SK-N-SH (cell line): ENCODE results near the gene NDUFA9. TPM values are rescaled to one million over a fixed set of nuclear protein-coding genes. Genes with fewer than 3 reads are reported as not detected.

Experiments used
- CTCF ChIA-PET: fragments of 300-600, 350-600 bp; formaldehyde crosslinking; extraction: SDS; loops from one replicate; lab custom pipeline; 2021; lab: Yijun Ruan, JAX
- POLR2A ChIA-PET: fragments of 350-600 bp; sonication (Branson Sonifier 250); formaldehyde crosslinking; extraction: SDS; loops from one replicate; lab custom pipeline; 2020; ENCODE audit warnings: antibody characterized with exemption, inconsistent platforms; lab: Yijun Ruan, JAX
- DNase-seq: peaks from one replicate; pipeline ENCODE4 v3.0.0; 2012
- H2AFZ ChIP-seq: fragments of 200-600 bp; sonication (generic); 2 replicates; pipeline ENCODE4 v1.8.1; 2016; ENCODE audit warnings: antibody characterized with exemption, mild to moderate bottlenecking, low read depth
- H3F3A ChIP-seq: fragments of 200-600 bp; sonication (generic); replicated peaks from 2 replicates; pipeline ENCODE3; 2016; ENCODE audit warnings: antibody characterized with exemption, mild to moderate bottlenecking; ENCODE audit not compliant: insufficient read depth
- H3K27ac ChIP-seq, 2 experiments: fragments of 200-500 bp in 1 of 2; fragments of 200-600 bp in 1 of 2; sonication (Bioruptor generic) in 1 of 2; sonication (generic), shearing (Covaris generic) in 1 of 2; 2 replicates each; pipeline versions ENCODE4 v1.5.1 to v1.6.1; 2014 to 2016; ENCODE audit warnings: low read depth in 2 of 2, inconsistent platforms in 1 of 2, low read length in 1 of 2, mild to moderate bottlenecking in 1 of 2, mixed read lengths in 1 of 2
- H3K27me3 ChIP-seq: fragments of 200-600 bp; sonication (generic), shearing (Covaris generic); 2 replicates; pipeline ENCODE4 v1.6.1; 2016; ENCODE audit warnings: mixed run types; ENCODE audit not compliant: insufficient read depth
- H3K36me3 ChIP-seq, 2 experiments: fragments of 200-500 bp in 1 of 2; fragments of 200-600 bp in 1 of 2; sonication (Bioruptor generic) in 1 of 2; sonication (generic) in 1 of 2; replicated peaks in 1 of 2; 2 replicates each; pipeline versions ENCODE3 to v1.5.1; 2014 to 2016; ENCODE audit warnings: low read length in 1 of 2, mild to moderate bottlenecking in 1 of 2; ENCODE audit not compliant: insufficient read depth in 2 of 2, control insufficient read depth in 1 of 2
- H3K4me1 ChIP-seq, 2 experiments: fragments of 200-500 bp in 1 of 2; fragments of 200-600 bp in 1 of 2; sonication (Bioruptor generic) in 1 of 2; sonication (generic), shearing (Covaris generic) in 1 of 2; 2 replicates each; pipeline versions ENCODE4 v1.5.1 to v1.6.1; 2014 to 2016; ENCODE audit warnings: low read depth in 1 of 2, low read length in 1 of 2, mixed run types in 1 of 2; ENCODE audit not compliant: insufficient read depth in 2 of 2, control insufficient read depth in 1 of 2
- H3K4me2 ChIP-seq: fragments of 200-600 bp; sonication (generic), shearing (Covaris generic); 2 replicates; pipeline ENCODE4 v1.6.1; 2017; ENCODE audit warnings: mixed run types
- H3K4me3 ChIP-seq, 2 experiments: fragments of 200-500 bp in 1 of 2; fragments of 200-600 bp in 1 of 2; sonication (Bioruptor generic) in 1 of 2; sonication (generic), shearing (Covaris generic) in 1 of 2; 2 replicates each; pipeline versions ENCODE4 v1.5.1 to v1.8.1; 2014 to 2016; ENCODE audit warnings: low read depth in 2 of 2, inconsistent platforms in 1 of 2, low read length in 1 of 2, mild to moderate bottlenecking in 1 of 2, mixed read lengths in 1 of 2, moderate library complexity in 1 of 2
- H3K79me2 ChIP-seq: fragments of 200-600 bp; sonication (generic); 2 replicates; pipeline ENCODE4 v1.8.1; 2017; ENCODE audit warnings: mild to moderate bottlenecking; ENCODE audit not compliant: insufficient read depth
- H3K9ac ChIP-seq: fragments of 200-600 bp; sonication (generic); 2 replicates; pipeline ENCODE4 v1.6.1; 2017; ENCODE audit warnings: mixed run types
- H3K9me2 ChIP-seq: fragments of 200-600 bp; sonication (generic); 2 replicates; pipeline ENCODE4 v1.6.1; 2017; ENCODE audit warnings: mixed run types
- H3K9me3 ChIP-seq: fragments of 200-600 bp; sonication (generic); 2 replicates; pipeline ENCODE4 v1.6.1; 2017; ENCODE audit warnings: mixed run types, mild to moderate bottlenecking, moderate library complexity
- H4K20me1 ChIP-seq: fragments of 200-600 bp; sonication (generic); 2 replicates; pipeline ENCODE4 v1.6.1; 2017; ENCODE audit warnings: mild to moderate bottlenecking, mixed run types; ENCODE audit not compliant: insufficient read depth
- CHD2 ChIP-seq: fragments of 150-350 bp; IDR thresholded peaks from 2 replicates; pipeline ENCODE4 v1.6.1; 2018; ENCODE audit warnings: low read length; ENCODE audit not compliant: partially characterized antibody
- FOSL2 ChIP-seq: IDR thresholded peaks from 2 replicates; pipeline ENCODE4 v1.4.0; 2012; ENCODE audit warnings: low read depth, mild to moderate bottlenecking, moderate library complexity, borderline replicate concordance
- JUND ChIP-seq: IDR thresholded peaks from 2 replicates; pipeline ENCODE4 v1.4.0; 2012
- MEF2A ChIP-seq: IDR thresholded peaks from 2 replicates; pipeline ENCODE4 v1.4.0; 2012; ENCODE audit warnings: low read depth, borderline replicate concordance
- MXI1 ChIP-seq: IDR thresholded peaks from 2 replicates; pipeline ENCODE4 v1.6.1; 2012; ENCODE audit warnings: mild to moderate bottlenecking, low read depth, low read length, improper control_type of control experiment
- NFIC ChIP-seq: IDR thresholded peaks from 2 replicates; pipeline ENCODE4 v1.4.0; 2012; ENCODE audit warnings: borderline replicate concordance
- PBX3 ChIP-seq: IDR thresholded peaks from 2 replicates; pipeline ENCODE4; 2012
- REST ChIP-seq: IDR thresholded peaks from 2 replicates; pipeline ENCODE4 v1.6.1; 2012; ENCODE audit warnings: mild to moderate bottlenecking, low read depth, low read length, moderate library complexity
- RFX5 ChIP-seq: IDR thresholded peaks from 2 replicates; pipeline ENCODE4 v1.6.1; 2012; ENCODE audit warnings: mild to moderate bottlenecking, improper control_type of control experiment, low read length
- RXRA ChIP-seq: IDR thresholded peaks from 2 replicates; pipeline ENCODE4 v1.4.0; 2012; ENCODE audit warnings: low read depth, mild to moderate bottlenecking, borderline replicate concordance
- TCF12 ChIP-seq: IDR thresholded peaks from 2 replicates; pipeline ENCODE4 v1.4.0; 2012
- TEAD4 ChIP-seq: IDR thresholded peaks from 2 replicates; pipeline ENCODE4 v1.4.0; 2012; ENCODE audit warnings: mild to moderate bottlenecking, borderline replicate concordance; ENCODE audit not compliant: insufficient read depth
- YY1 ChIP-seq: IDR thresholded peaks from 2 replicates; pipeline ENCODE4 v1.4.0; 2012; ENCODE audit warnings: low read depth, mild to moderate bottlenecking
- WGBS: methylation state at CpG from one replicate; pipeline ENCODE4 v1.1.6; 2017; ENCODE audit warnings: low lambda C conversion rate; 5-methylcytosine and 5-hydroxymethylcytosine counted together
- polyA plus RNA-seq, 3 experiments: library from polyadenylated mRNA; depleted of rRNA; stranded (reverse); fragments of >200 nt; gene quantifications; 2 replicates each; pipeline ENCODE4 v1.2.3, GENCODE V29; 2012

The NDUFA9 gene
- polyA plus RNA-seq, 1 of the 3 experiments (the other 2 are of a cell fraction), result 53.0 TPM

GRCh38 chr12:4653691-4654090 lies 4.8 kb downstream of the NDUFA9 start:
- POLR2A ChIA-PET, result no interaction called here
- no peak for DNase-seq

GRCh38 chr12:4663971-4664505 lies 15.1 kb downstream of the NDUFA9 start:
- H3K79me2 ChIP-seq, result 0 out of 2 replicates have a peak, but pooled peaks cover 2% of the 10 kb centered on the region
- no peak overlapping the region for H3K9ac ChIP-seq
- H3K4me3 ChIP-seq, result no peak overlapping the region

More at GRCh38 chr12:4653691-4654090, 4.8 kb downstream of the NDUFA9 start:
- Histone ChIP-seq H3K27ac (no peak overlapping the region), H3K4me2 (no peak overlapping the region), H3K9ac (no peak overlapping the region), H3K27me3 (no peaks in the 10 kb centered on the region), H4K20me1 (no peaks in the 10 kb centered on the region), H3K79me2 (peaks cover 45% of the 10 kb centered on the region), H3K4me3 (no peak overlapping the region), H3F3A (peaks cover 7% of the 10 kb centered on the region), H3K9me3 (no peaks in the 10 kb centered on the region), H3K36me3 (peaks cover 28 to 44% of the 10 kb centered on the region in 2 experiments), H3K4me1 (peaks cover 10 to 11% of the 10 kb centered on the region in 2 experiments; a peak in 3 of 4 replicates), H2AFZ (no peak overlapping the region), H3K9me2 (no peaks in the 10 kb centered on the region)
- CTCF ChIA-PET, result interaction anchor here (1.5 kb wide), 1 partner anchor 104 kb away, joined by 4 read pairs; no protein-coding TSS in a partner anchor
- 88% methylated on average over 2 of the region's 2 CpGs for WGBS
- TF ChIP-seq RFX5, result no peak
- no peak for TF ChIP-seq MXI1
- no peak for TF ChIP-seq TEAD4
- TF ChIP-seq RXRA, result no peak
- no peak for TF ChIP-seq YY1
- TF ChIP-seq REST, result no peak
- TF ChIP-seq CHD2, result no peak

More at GRCh38 chr12:4663971-4664505, 15.1 kb downstream of the NDUFA9 start:
- no peak for DNase-seq
- POLR2A ChIA-PET, result no interaction called here
- peak overlapping the region in 1 of 2 experiments; percentile 61; a peak in 2 of 4 replicates for H3K27ac ChIP-seq
- peak; percentile 64 for TF ChIP-seq NFIC
- no peak for TF ChIP-seq MEF2A
- peak; percentile 46; the same call in 1 of the 2 replicates for TF ChIP-seq FOSL2
- peak; percentile 57 for TF ChIP-seq PBX3
- TF ChIP-seq TCF12, result peak; percentile 48
- TF ChIP-seq JUND, result peak; percentile 60
- TF ChIP-seq, all 33 proteins: peak for 5
- Histone ChIP-seq H3K27me3 (no peaks in the 10 kb centered on the region), H2AFZ (no peak overlapping the region), H3K36me3 (peaks cover 61 to 83% of the 10 kb centered on the region in 2 experiments), H3K9me2 (no peaks in the 10 kb centered on the region), H3K4me2 (peak overlapping the region; percentile 8; the same call in 1 of the 2 replicates), H3F3A (peaks cover 12% of the 10 kb centered on the region), H4K20me1 (no peaks in the 10 kb centered on the region), H3K4me1 (peaks cover 0 to 4% of the 10 kb centered on the region in 2 experiments; a peak in 1 of 4 replicates), H3K9me3 (no peaks in the 10 kb centered on the region)
- WGBS, result 54% methylated on average over 3 of the region's 3 CpGs
- CTCF ChIA-PET, result no interaction called here
